GM21367 (cell line): Measurements from ENCODE around the gene DPYD.

ENCODE experiments used
- ATAC-seq: cut with Tn5 transposase; IDR thresholded peaks from one replicate; pipeline ENCODE4 v1.9.1; 2021; ENCODE audit not compliant: unreplicated experiment

Gene DPYD

GRCh38 chr1:97308131-97308530, 612.7 kb downstream of the DPYD start:
- ATAC-seq, result no peak

- ATAC-seq, result no peak
These were observed 613.3 kb downstream of the DPYD start for GRCh38 chr1:97307568-97307967.

- ATAC-seq, result no peak
These were observed 613.7 kb downstream of the DPYD start for GRCh38 chr1:97307151-97307550.

GRCh38 chr1:97306504-97306903, 614.3 kb downstream of the DPYD start:
- no peak for ATAC-seq

- ATAC-seq, result no peak
These were observed 616.5 kb downstream of the DPYD start for GRCh38 chr1:97304366-97304765.

- no peak for ATAC-seq
These were observed 621.9 kb downstream of the DPYD start for GRCh38 chr1:97298966-97299365.

- no peak for ATAC-seq
These were observed 623.2 kb downstream of the DPYD start for GRCh38 chr1:97297611-97298010.

GRCh38 chr1:97281962-97282361, 638.9 kb downstream of the DPYD start:
- no peak for ATAC-seq

- ATAC-seq, result no peak
These were observed 642.8 kb downstream of the DPYD start for GRCh38 chr1:97277891-97278654.

- no peak for ATAC-seq
These were observed 648.7 kb downstream of the DPYD start for GRCh38 chr1:97271916-97272788.

- ATAC-seq, result no peak
These were observed 650.1 kb downstream of the DPYD start for GRCh38 chr1:97270508-97271307.

- no peak for ATAC-seq
These were observed 655.2 kb downstream of the DPYD start for GRCh38 chr1:97265630-97266029.

GRCh38 chr1:97262842-97263241, 658.0 kb downstream of the DPYD start:
- no peak for ATAC-seq

- no peak for ATAC-seq
These were observed 662.2 kb downstream of the DPYD start for GRCh38 chr1:97258597-97258996.

- no peak for ATAC-seq
These were observed 665.9 kb downstream of the DPYD start for GRCh38 chr1:97254731-97255463.

GRCh38 chr1:97252925-97253324, 667.9 kb downstream of the DPYD start:
- no peak for ATAC-seq

- no peak for ATAC-seq
These were observed 668.8 kb downstream of the DPYD start for GRCh38 chr1:97252076-97252475.

- ATAC-seq, result no peak
These were observed 673.6 kb downstream of the DPYD start for GRCh38 chr1:97247196-97247595.

- no peak for ATAC-seq
These were observed 675.2 kb downstream of the DPYD start for GRCh38 chr1:97245682-97246081.

GRCh38 chr1:97245026-97245425, 675.8 kb downstream of the DPYD start:
- ATAC-seq, result no peak
